ENCODE data around the gene TAS2R7.
"Not testable (repeated sequence)": the region's sequence is repeated elsewhere in the genome, so short reads cannot be mapped to it uniquely, and the experiment has no call there.

TAS2R7 gene

GRCh38 chr12:10802587-10802986, at the start of gene TAS2R7:
TSS of gene TAS2R7 (minus strand) at chr12:10802627. CDS start at chr12:10802570, 57 bp downstream.
- DNase-seq: no peak

- no peak for DNase-seq
Measured at GRCh38 chr12:10851243-10851858, 48.9 kb upstream of the TAS2R7 start.

GRCh38 chr12:10849425-10849878, 47.0 kb upstream of the TAS2R7 start, which contains the start of gene PRR4:
TSS of gene PRR4 (minus strand) at chr12:10849475. CDS start at chr12:10849437, 38 bp downstream.
- no peak for DNase-seq

DNA sequence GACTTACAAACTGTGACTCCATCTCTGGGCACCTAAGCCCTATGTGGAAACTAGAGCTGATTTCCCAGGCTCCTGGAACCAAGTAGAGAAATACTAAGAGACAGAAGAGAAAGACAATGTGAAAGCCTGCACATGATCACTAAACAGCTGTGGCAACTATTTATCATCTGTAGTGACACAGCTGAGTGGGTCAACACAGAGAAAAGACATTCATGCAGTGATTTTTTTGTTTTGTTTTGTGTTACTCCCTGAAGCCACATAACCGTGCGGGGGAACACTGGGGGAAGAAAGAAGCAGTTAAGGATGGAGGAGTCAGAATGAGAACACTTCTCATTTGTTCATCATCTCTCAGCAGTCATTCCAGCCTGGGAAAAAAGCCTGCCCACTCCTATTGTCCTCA, 45.3 kb upstream of the TAS2R7 start:
- no peak for DNase-seq

DNA sequence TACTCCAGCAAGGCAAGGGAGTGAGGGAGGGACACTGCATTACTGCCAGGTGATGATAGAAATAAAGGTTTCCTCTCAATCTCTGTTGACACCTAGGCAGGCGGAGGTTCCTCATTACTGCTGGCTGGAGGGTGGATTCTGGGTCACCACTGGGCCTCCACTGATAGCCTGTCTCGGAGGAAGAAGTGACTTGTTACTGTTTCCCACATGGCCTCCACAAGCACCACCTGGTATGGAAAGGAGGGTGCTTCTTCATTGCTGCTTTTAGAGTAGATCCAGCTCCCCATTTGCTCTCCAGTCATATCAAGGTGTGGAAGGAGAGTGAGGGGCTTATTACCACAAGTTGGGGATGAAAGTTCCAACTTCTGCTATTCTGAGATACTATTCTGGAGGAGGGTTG, 40.4 kb upstream of the TAS2R7 start:
- no peak for DNase-seq

- DNase-seq: no peak
Measured at GRCh38 chr12:10838461-10838860, 36.0 kb upstream of the TAS2R7 start.

GRCh38 chr12:10829994-10830393, 27.6 kb upstream of the TAS2R7 start:
- no peak for DNase-seq

- DNase-seq: no peak
Measured at GRCh38 chr12:10826258-10826657, 23.8 kb upstream of the TAS2R7 start, which contains the start of gene TAS2R10. TSS of gene TAS2R10 (minus strand) at chr12:10826358. CDS start at chr12:10826269, 89 bp downstream.

DNA sequence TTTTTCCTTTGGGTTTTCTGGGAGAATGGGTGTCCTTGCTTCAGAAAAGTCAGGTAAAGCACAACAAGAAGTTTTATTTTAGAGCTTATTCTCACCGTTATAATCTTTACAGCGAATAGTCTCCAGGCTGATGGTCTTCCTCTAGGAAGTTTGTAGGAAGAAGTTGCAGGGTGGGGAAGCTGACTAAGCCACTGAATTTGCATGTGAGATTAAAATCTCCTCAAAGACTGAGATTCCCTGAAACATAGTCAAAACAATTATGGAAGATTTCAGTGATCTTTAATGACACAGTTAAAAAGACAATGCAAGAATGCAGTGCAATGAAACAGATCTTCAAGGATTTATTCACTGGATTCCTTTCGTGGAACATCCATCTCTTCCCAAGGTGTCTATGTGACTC, 22.5 kb upstream of the TAS2R7 start:
- DNase-seq: no peak

GRCh38 chr12:10811883-10812536, 9.6 kb upstream of the TAS2R7 start:
- no peak for DNase-seq

DNA sequence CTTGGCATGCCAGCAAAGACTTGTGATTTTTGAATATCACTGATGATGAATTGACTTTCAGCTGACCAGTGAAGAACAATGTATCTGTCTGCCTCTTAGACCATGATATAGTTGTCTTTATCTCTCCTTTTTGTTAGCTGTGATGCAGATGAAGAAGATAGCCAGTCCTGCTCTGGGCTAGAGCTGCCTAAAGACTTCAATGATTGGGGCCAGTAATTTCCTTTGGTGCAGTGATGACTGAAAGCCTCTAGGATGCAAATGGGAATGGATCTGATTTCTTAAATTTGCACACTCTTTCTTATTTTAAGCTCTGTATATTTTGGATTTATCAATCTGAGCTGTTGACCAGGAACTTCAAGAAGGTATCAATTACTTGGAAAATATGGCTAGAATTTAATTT, 7.6 kb upstream of the TAS2R7 start, which contains the start of gene TAS2R9:
TSS of gene TAS2R9 (minus strand) at position 101 of the 400 bp plus-strand sequence. CDS start at position 8, 93 bp downstream.
- no peak for DNase-seq

GRCh38 chr12:10807186-10807585, 4.8 kb upstream of the TAS2R7 start, which contains the start of gene TAS2R8:
TSS of gene TAS2R8 (minus strand) at chr12:10807286. CDS start at chr12:10806980, 306 bp downstream.
- no peak for DNase-seq

GRCh38 chr12:10801741-10802140, 686 bp downstream of the TAS2R7 start:
- no peak for DNase-seq

GRCh38 chr12:10794222-10794621, 8.2 kb downstream of the TAS2R7 start:
- DNase-seq: no peak

DNA sequence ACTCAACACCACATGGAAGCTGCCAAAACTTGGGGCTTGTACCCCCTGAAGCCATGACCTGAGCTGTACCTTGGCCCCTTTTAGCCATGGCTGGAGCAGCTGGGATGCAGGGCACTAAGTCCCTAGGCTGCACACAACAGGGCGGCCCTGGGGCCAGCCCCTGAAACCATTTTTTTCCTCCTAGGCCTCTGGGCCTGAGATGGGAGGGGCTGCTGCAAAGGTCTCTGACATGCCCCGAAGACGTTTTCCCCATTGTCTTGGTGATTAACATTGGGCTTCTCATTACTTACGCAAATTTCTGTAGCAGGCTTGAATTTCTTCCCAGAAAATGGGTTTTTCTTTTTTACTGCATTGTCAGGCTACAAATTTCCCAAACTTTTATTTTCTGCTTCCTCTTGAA, 10.7 kb downstream of the TAS2R7 start:
- DNase-seq: not testable (repeated sequence)

- DNase-seq: no peak
Measured at GRCh38 chr12:10783252-10783651, 19.2 kb downstream of the TAS2R7 start.

- DNase-seq: no peak
Measured at GRCh38 chr12:10779103-10779502, 23.3 kb downstream of the TAS2R7 start.

DNA sequence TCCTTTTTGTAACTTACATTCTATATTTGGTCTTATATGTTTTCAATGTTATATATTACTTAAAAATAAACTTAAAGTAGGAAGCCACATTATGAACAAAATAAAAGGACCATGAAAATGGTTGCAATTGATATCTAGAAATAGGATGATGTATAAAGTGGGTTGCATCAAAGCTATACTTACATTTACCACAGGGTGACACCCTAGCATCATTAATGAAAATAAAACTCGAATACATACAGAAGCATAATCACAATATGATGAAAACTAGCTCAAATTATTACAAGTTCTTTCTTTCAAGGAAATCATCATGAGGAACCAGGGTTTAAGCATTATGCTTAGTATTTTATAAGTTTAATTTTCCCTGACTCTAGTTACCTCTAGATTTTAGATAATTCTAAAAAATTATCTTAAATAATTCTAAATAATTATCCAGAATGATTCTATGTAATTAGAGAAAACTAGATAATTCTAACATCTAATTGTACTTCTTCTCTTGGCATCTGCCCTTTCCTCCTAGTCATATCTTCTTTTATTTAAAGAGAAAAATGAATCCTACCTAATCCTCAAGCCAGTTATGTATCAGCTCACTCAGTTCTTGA, 31.2 kb downstream of the TAS2R7 start:
- DNase-seq: peak in 1 of 2 experiments; percentile 1

DNA sequence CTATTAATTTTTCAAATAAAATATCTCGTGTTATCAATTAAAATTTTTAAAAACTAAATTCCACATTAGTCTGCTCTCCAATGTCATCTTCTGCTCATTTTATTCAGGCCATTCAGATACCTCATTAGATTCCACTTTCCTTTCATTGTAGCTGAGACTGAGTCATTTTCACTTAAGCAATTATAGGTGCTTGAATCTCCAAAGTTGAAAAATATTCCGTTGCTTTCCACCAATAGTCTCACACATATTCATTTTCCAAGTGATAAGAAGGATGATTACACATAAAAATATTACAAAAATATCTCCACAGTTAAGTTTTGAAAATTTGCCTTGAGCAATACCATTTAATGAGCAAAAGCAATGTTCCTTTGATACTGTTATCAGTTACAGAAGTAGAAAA, 42.8 kb downstream of the TAS2R7 start:
- DNase-seq: no peak

DNA sequence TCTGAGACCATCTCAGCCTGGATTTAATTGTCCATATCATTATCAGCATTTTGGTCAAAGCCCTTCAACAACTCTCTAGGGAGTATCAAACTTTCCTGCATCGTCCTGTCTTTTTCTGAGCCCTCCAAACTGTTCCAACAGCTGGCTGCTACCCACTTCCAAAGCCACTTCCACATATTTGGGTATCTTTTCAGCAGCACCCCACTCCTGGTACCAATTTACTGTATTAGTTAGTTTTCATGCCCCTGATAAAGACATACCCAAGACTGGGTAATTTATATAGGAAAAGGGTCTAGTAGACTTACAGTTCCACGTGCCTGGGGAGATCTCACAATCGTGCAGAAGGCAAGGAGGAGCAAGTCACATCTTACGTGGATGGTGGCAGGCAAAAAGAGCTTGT, 46.2 kb downstream of the TAS2R7 start:
- no peak for DNase-seq

- no peak for DNase-seq
Measured at GRCh38 chr12:10753059-10753458, 49.4 kb downstream of the TAS2R7 start.

Measured in cerebellar nuclear complex (tissue), 1 donor.